Uterus (tissue), 4 donors: Measurements from ENCODE around the gene FBP2. TPM values are rescaled to one million over a fixed set of nuclear protein-coding genes. Genes with fewer than 3 reads are reported as not detected.

Experiments used
- DNase-seq, 2 donors: peaks; one replicate each; pipeline ENCODE4 v3.0.0-alpha.2; 2019 to 2020
- H3K27ac ChIP-seq, 2 donors: fragments of 200-600 bp; sonication (generic); 1 replicate in 1 of 2; 2 replicates in 1 of 2; pipeline ENCODE4 v1.5.1; 2016 to 2018
- H3K27me3 ChIP-seq, 2 donors: fragments of 200-600 bp; sonication (generic); one replicate each; pipeline ENCODE4 v1.5.1; 2018 to 2019; ENCODE audit warnings: control low read depth in 1 of 2
- H3K36me3 ChIP-seq, 2 donors: fragments of 200-600 bp; sonication (generic); one replicate each; pipeline ENCODE4 v1.5.1; 2019; ENCODE audit warnings: control low read depth in 1 of 2
- H3K4me1 ChIP-seq, 2 donors: fragments of 200-600 bp; sonication (generic); one replicate each; pipeline ENCODE4 v1.5.1; 2018 to 2019; ENCODE audit warnings: control low read depth in 1 of 2
- H3K4me3 ChIP-seq, 2 donors: fragments of 200-600 bp; sonication (generic); 1 replicate in 1 of 2; 2 replicates in 1 of 2; pipeline ENCODE4 v1.5.1; 2018 to 2019; ENCODE audit warnings: mild to moderate bottlenecking in 1 of 2
- H3K9me3 ChIP-seq, 2 donors: fragments of 200-600 bp; sonication (generic); one replicate each; pipeline ENCODE4 v1.5.1; 2019; ENCODE audit warnings: control low read depth in 1 of 2
- POLR2A ChIP-seq, 2 donors: fragments of 450-650 bp; IDR thresholded peaks; one replicate each; pipeline ENCODE4 v1.6.1; 2016; ENCODE audit warnings: antibody characterized with exemption in 2 of 2, mild to moderate bottlenecking in 1 of 2, moderate library complexity in 1 of 2
- intact Hi-C: fragments of 100-400 bp; cut with DNase I; formaldehyde crosslinking; loops from one replicate; pipeline ENCODE4 v1.15.1; 2023; ENCODE audit warnings: low total_unique reads
- total RNA-seq, 4 donors: library from RNA; depleted of rRNA in 3 of 4; stranded (reverse); fragments of >200 nt in 3 of 4; gene quantifications; one replicate each; pipeline versions ENCODE4 v1.1.0 to v1.2.4, GENCODE V29; 2014 to 2023
- TF ChIP-seq, protein P1 (sequence below), 4 experiments: fragments of 200-600 bp in 2 of 4; fragments of 450-650 bp in 2 of 4; sonication (generic) in 2 of 4; IDR thresholded peaks; one replicate each; pipeline ENCODE4 v1.5.1; 2016 to 2019; ENCODE audit warnings: antibody characterized with exemption in 4 of 4, mild to moderate bottlenecking in 2 of 4, moderate library complexity in 1 of 4
- donor health status: DM: yes; HTN: yes; CAD: no.

The FBP2 gene
- total RNA-seq, 4 donors from 2014 or later, result not detected

DNA sequence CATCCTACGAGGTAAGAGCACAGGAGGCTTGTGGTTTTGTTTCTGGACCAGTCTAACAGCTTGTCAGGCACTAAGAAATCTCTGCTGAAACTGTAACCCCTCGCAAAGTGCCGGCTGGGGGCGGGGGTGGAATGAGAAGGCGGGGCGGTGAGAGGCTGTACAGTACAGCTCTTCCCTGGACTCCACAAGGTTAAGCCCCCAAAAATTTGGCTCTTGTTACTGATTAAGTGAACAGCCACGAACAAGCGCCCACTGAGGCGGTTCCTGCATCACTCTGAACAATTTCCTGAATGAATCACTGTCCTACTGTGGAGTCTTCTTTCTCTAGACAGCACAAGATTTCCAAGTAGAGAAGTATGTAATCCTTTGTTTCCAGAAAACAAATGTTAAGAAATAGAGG lies 6.8 kb downstream of the FBP2 start:
- H3K36me3 ChIP-seq, result no peaks in the 10 kb centered on the region
- intact Hi-C loops, result no loop called here
- DNase-seq, result no peak
- H3K4me1 ChIP-seq, result no peaks in the 10 kb centered on the region
- H3K27me3 ChIP-seq, result no peaks in the 10 kb centered on the region
- H3K9me3 ChIP-seq, result no peaks in the 10 kb centered on the region
- no peak overlapping the region for H3K4me3 ChIP-seq
- H3K27ac ChIP-seq, result no peak overlapping the region
- TF ChIP-seq, protein P1, sequence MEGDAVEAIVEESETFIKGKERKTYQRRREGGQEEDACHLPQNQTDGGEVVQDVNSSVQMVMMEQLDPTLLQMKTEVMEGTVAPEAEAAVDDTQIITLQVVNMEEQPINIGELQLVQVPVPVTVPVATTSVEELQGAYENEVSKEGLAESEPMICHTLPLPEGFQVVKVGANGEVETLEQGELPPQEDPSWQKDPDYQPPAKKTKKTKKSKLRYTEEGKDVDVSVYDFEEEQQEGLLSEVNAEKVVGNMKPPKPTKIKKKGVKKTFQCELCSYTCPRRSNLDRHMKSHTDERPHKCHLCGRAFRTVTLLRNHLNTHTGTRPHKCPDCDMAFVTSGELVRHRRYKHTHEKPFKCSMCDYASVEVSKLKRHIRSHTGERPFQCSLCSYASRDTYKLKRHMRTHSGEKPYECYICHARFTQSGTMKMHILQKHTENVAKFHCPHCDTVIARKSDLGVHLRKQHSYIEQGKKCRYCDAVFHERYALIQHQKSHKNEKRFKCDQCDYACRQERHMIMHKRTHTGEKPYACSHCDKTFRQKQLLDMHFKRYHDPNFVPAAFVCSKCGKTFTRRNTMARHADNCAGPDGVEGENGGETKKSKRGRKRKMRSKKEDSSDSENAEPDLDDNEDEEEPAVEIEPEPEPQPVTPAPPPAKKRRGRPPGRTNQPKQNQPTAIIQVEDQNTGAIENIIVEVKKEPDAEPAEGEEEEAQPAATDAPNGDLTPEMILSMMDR (IDR thresholded peaks at IDR 0.05), result no peak
- no peak for TF ChIP-seq POLR2A (IDR thresholded peaks at IDR 0.05)

GRCh38 chr9:94586316-94586715 lies 7.3 kb downstream of the FBP2 start:
- no peak for TF ChIP-seq POLR2A (IDR thresholded peaks at IDR 0.05)
- TF ChIP-seq, protein P1 (IDR thresholded peaks at IDR 0.05), result no peak
- intact Hi-C loops, result no loop called here
- no peak overlapping the region for H3K27ac ChIP-seq
- no peaks in the 10 kb centered on the region for H3K36me3 ChIP-seq
- no peaks in the 10 kb centered on the region for H3K27me3 ChIP-seq
- DNase-seq, result no peak
- no peaks in the 10 kb centered on the region for H3K4me1 ChIP-seq
- no peaks in the 10 kb centered on the region for H3K9me3 ChIP-seq
- no peak overlapping the region for H3K4me3 ChIP-seq

GRCh38 chr9:94584555-94584954 lies 9.1 kb downstream of the FBP2 start:
- H3K9me3 ChIP-seq, result no peaks in the 10 kb centered on the region
- H3K4me1 ChIP-seq, result no peaks in the 10 kb centered on the region
- H3K36me3 ChIP-seq, result no peaks in the 10 kb centered on the region
- no peak overlapping the region for H3K27ac ChIP-seq
- TF ChIP-seq, protein P1 (IDR thresholded peaks at IDR 0.05), result no peak
- no peak for TF ChIP-seq POLR2A (IDR thresholded peaks at IDR 0.05)
- H3K27me3 ChIP-seq, result no peaks in the 10 kb centered on the region
- no peak overlapping the region for H3K4me3 ChIP-seq
- intact Hi-C loops, result no loop called here
- DNase-seq, result no peak

- Histone ChIP-seq H3K36me3 (no peaks in the 10 kb centered on the region), H3K27me3 (no peaks in the 10 kb centered on the region), H3K4me1 (no peaks in the 10 kb centered on the region), H3K4me3 (no peak overlapping the region), H3K9me3 (no peaks in the 10 kb centered on the region), H3K27ac (no peak overlapping the region)
- TF ChIP-seq, protein P1 (IDR thresholded peaks at IDR 0.05), result no peak
- TF ChIP-seq POLR2A (IDR thresholded peaks at IDR 0.05), result no peak
- intact Hi-C loops, result no loop called here
- no peak for DNase-seq
Measured at GRCh38 chr9:94581728-94582127, 11.9 kb downstream of the FBP2 start.

- H3K27me3 ChIP-seq, result no peaks in the 10 kb centered on the region
- DNase-seq, result no peak
- H3K4me1 ChIP-seq, result no peaks in the 10 kb centered on the region
- intact Hi-C loops, result no loop called here
- H3K36me3 ChIP-seq, result no peaks in the 10 kb centered on the region
- peak overlapping the region in 1 of 2 donors; percentile 11 for H3K27ac ChIP-seq
- H3K9me3 ChIP-seq, result no peaks in the 10 kb centered on the region
- TF ChIP-seq, protein P1 (IDR thresholded peaks at IDR 0.05), result no peak
- no peak for TF ChIP-seq POLR2A (IDR thresholded peaks at IDR 0.05)
- no peak overlapping the region for H3K4me3 ChIP-seq
Measured at GRCh38 chr9:94577571-94577970, 16.1 kb downstream of the FBP2 start.
